Sigmoid colon (tissue), 4 donors: Measurements from ENCODE around the gene GNL3L.

Experiments used
- CTCF ChIP-seq, 4 experiments: fragments of 450-650 bp in 3 of 4; fragments of 200-600 bp in 1 of 4; IDR thresholded peaks; one replicate each; pipeline ENCODE4 v1.5.1; 2016 to 2019; ENCODE audit warnings: antibody characterized with exemption in 4 of 4, mild to moderate bottlenecking in 3 of 4, moderate library complexity in 2 of 4
- EP300 ChIP-seq, 4 donors: sonication (generic); formaldehyde crosslinking; IDR thresholded peaks; one replicate each; pipeline ENCODE4 v1.6.1; 2017; ENCODE audit warnings: antibody characterized with exemption in 4 of 4
- POLR2A ChIP-seq, 2 donors: fragments of 450-650 bp; IDR thresholded peaks; one replicate each; pipeline ENCODE4 v1.6.1; 2016; ENCODE audit warnings: antibody characterized with exemption in 2 of 2, mild to moderate bottlenecking in 2 of 2, moderate library complexity in 2 of 2
- POLR2AphosphoS5 ChIP-seq, 4 donors: sonication (generic); formaldehyde crosslinking; IDR thresholded peaks; one replicate each; pipeline ENCODE4 v1.6.1; 2017; ENCODE audit warnings: antibody characterized with exemption in 4 of 4

- no peak for TF ChIP-seq CTCF (IDR thresholded peaks at IDR 0.05)
- TF ChIP-seq EP300 (IDR thresholded peaks at IDR 0.05): no peak
- no peak for TF ChIP-seq POLR2A (IDR thresholded peaks at IDR 0.05)
- no peak for TF ChIP-seq POLR2AphosphoS5 (IDR thresholded peaks at IDR 0.05)
Observed at GRCh38 chrX:54550821-54551220, 20.8 kb downstream of the GNL3L start.
